Thymus (tissue), 11 donors: ENCODE results near the gene VMP1. TPM values are rescaled to one million over a fixed set of nuclear protein-coding genes. Genes with fewer than 3 reads are reported as not detected.
"Not testable (repeated sequence)": the region's sequence is repeated elsewhere in the genome, so short reads cannot be mapped to it uniquely, and the experiment has no call there.

ENCODE experiments used
- DNase-seq, 9 donors: peaks; one replicate each; pipeline ENCODE4 v3.0.0-alpha.2; 2013; ENCODE audit warnings: low spot score in 9 of 9, low read depth in 6 of 9, missing footprints in 1 of 9
- H3K27ac ChIP-seq, 2 donors: one replicate each; pipeline ENCODE4 v1.5.1; 2013; ENCODE audit warnings: control low read depth in 1 of 2, low read depth in 1 of 2, low read length in 1 of 2, mild to moderate bottlenecking in 1 of 2, moderate library complexity in 1 of 2
- H3K27me3 ChIP-seq, 2 donors: one replicate each; pipeline ENCODE4 v1.5.1; 2013; ENCODE audit warnings: low read length in 1 of 2; ENCODE audit not compliant: control insufficient read depth in 2 of 2, insufficient read depth in 1 of 2
- H3K36me3 ChIP-seq, 2 donors: one replicate each; pipeline ENCODE4 v1.5.1; 2013; ENCODE audit warnings: low read length in 1 of 2, mild to moderate bottlenecking in 1 of 2, moderate library complexity in 1 of 2; ENCODE audit not compliant: control insufficient read depth in 2 of 2, insufficient read depth in 2 of 2
- H3K4me1 ChIP-seq, 2 donors: one replicate each; pipeline ENCODE4 v1.5.1; 2013; ENCODE audit warnings: low read length in 2 of 2; ENCODE audit not compliant: control insufficient read depth in 2 of 2, insufficient read depth in 2 of 2
- H3K4me3 ChIP-seq, 2 donors: one replicate each; pipeline ENCODE4 v1.5.1; 2013; ENCODE audit warnings: low read length in 2 of 2, control low read depth in 1 of 2, mild to moderate bottlenecking in 1 of 2
- H3K9me3 ChIP-seq, 2 donors: one replicate each; pipeline ENCODE4 v1.5.1; 2013; ENCODE audit warnings: low read length in 1 of 2, mild to moderate bottlenecking in 1 of 2; ENCODE audit not compliant: control insufficient read depth in 2 of 2, insufficient read depth in 1 of 2
- WGBS: extraction: QIAGEN DNeasy Blood & Tissue Kit; methylation state at CpG from one replicate; pipeline ENCODE4 v1.1.7; 2013; 5-methylcytosine and 5-hydroxymethylcytosine counted together
- polyA plus RNA-seq: library from polyadenylated mRNA; stranded (reverse); fragments of 200-250 nt; gene quantifications from one replicate; pipeline ENCODE4 v1.2.3, GENCODE V29; 2013
- total RNA-seq: library from RNA; stranded (reverse); fragments of 120-200 nt; gene quantifications from one replicate; pipeline ENCODE4 v1.2.4, GENCODE V29; 2013
- donor health status: healthy.

The VMP1 gene
- total and polyA plus RNA-seq, 2 donors, result 72.3 to 202 TPM

DNA sequence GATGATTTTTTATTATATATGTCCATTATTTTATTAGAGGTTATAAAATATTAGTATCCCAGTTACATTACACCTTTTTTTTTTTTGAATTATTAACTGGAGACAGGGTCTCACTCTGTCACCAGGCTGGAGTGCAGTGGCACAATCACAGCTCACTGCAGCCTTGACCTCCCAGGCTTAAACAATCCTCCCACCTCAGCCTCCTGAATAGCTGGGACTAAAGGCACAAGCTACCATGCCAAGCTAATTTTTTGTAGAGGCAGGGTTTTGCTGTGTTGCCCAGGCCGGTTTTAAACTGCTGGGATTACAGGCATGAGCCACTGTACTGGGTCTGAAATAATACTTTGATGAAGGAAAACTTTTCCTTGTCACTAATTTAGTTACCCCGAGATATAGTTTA lies 63.6 kb downstream of the VMP1 start:
- Histone ChIP-seq H3K27me3 (no peaks in the 10 kb centered on the region), H3K4me1 (no peaks in the 10 kb centered on the region), H3K36me3 (peaks cover 13 to 14% of the 10 kb centered on the region in 2 donors), H3K9me3 (no peaks in the 10 kb centered on the region), H3K27ac (no peak overlapping the region), H3K4me3 (no peak overlapping the region)
- WGBS, result 98% methylated on average over 2 of the region's 2 CpGs
- DNase-seq, result no peak

DNA sequence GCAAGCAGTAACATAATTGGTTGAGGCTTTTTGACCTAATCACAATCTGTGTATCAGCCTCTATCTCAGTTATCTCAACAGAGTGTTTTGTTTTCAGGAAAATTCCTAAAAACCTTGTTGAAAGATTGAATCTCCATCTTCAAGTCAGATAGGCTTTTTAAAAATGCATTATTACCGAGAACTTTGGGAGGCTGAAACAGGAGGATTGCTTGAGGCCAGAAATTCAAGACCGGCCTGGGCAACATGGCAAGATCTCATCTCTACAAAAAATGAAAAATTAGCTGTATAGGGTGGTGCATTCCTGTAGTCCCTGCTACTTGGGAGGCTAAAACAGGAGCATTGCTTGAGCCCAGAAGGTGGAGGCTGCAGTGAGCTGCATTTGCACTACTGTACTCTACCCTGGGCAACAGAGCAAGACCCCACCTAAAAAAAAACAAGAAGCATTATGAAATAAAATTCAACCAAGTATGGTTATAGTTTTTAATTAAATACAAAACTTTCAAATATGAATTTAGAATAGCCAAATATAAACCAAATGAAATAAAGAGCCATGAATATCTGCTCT lies 68.4 kb downstream of the VMP1 start:
- Histone ChIP-seq H3K36me3 (peaks cover 14 to 19% of the 10 kb centered on the region in 2 donors), H3K27ac (no peak overlapping the region), H3K9me3 (no peaks in the 10 kb centered on the region), H3K4me3 (no peak overlapping the region), H3K27me3 (no peaks in the 10 kb centered on the region), H3K4me1 (no peaks in the 10 kb centered on the region)
- over 99% methylated on average over 2 of the region's 2 CpGs for WGBS
- DNase-seq, result no peak

DNA sequence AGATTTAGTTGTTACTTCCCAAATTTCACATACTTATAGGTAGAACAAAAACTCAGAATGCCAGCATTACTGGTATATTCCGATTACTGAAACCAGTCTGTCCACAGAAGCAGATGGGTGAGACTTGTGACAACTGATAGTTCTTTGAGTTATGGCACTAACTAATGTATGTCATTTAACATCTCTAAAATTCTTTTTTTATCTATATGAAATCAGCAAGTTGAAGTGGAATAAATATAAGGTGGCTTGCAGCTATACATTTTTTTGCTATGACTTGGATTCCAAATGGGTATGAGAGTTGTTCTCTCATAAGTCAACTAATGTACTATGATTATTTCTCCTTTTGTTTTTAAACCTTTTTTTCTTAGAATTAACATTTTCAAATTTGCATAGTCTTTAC lies 69.1 kb downstream of the VMP1 start:
- Histone ChIP-seq H3K36me3 (peaks cover 14 to 19% of the 10 kb centered on the region in 2 donors), H3K4me3 (no peak overlapping the region), H3K27me3 (no peaks in the 10 kb centered on the region), H3K4me1 (no peaks in the 10 kb centered on the region), H3K9me3 (no peaks in the 10 kb centered on the region), H3K27ac (no peak overlapping the region)
- 97% methylated on average over 1 of the region's 1 CpG for WGBS
- DNase-seq, result no peak

DNA sequence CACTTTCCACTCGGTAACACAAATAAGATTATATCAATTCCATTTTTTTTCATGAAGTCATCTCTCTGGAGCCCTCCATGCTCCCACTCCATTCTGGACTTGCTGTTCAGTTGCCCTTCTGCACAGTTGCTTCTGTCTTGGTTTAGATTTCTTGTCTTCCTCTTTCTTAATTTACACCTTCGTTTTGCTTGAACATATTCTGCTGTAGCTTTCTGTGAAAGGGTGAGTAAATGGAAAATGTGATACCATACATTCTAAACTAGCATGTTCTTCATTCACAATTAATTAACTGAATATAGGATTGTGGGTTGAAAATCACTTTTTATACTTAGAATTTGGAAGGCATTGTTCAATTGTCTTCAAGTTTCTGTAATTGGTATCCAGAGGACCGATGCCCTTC lies 69.6 kb downstream of the VMP1 start:
- Histone ChIP-seq H3K36me3 (peaks cover 14 to 19% of the 10 kb centered on the region in 2 donors), H3K4me3 (no peak overlapping the region), H3K9me3 (no peaks in the 10 kb centered on the region), H3K4me1 (no peaks in the 10 kb centered on the region), H3K27ac (no peak overlapping the region), H3K27me3 (no peaks in the 10 kb centered on the region)
- no peak for DNase-seq
- 80% methylated on average over 3 of the region's 3 CpGs for WGBS

DNA sequence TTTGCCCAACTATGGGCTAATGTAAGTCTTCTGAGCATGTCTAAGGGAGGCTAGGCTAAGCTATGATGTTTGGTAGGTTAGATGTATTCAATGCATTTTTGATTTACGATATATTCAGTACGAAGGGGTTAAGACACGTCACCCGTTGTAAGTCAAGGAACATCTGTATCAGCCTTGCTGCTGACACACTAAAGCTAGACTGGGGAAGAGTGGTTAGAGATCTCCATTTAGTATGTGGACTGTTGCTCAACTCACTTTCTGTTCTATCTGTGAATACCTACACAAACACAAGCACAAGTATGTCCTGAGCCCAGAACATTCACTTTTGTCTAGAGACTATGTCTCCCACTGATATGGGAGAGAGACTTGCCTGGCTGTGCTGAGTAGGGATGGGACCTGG lies 71.5 kb downstream of the VMP1 start:
- H3K4me1 ChIP-seq, result no peaks in the 10 kb centered on the region
- peaks cover 14% of the 10 kb centered on the region in 2 donors for H3K36me3 ChIP-seq
- 96% methylated on average over 4 of the region's 4 CpGs for WGBS
- DNase-seq, result no peak
- no peaks in the 10 kb centered on the region for H3K27me3 ChIP-seq
- H3K4me3 ChIP-seq, result no peak overlapping the region
- no peaks in the 10 kb centered on the region for H3K9me3 ChIP-seq
- H3K27ac ChIP-seq, result no peak overlapping the region

DNA sequence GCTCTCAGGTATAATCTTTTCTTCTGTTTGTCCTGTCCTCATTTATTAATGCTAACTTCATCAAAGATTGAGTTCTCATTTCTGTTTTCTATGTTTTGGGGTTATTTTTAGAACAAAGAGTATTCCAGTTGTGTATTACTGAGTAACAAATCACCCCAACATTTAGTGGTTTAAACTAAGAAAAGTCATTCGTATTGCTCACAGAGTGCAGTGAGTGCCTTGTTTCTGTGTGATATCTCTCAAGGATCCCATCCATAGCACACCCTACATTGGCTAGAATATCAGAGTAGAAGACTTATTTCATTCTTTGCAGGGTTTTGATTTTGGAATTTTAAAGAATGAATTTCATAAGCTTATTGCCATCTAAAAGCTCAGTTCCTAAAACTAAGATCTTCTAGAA lies 72.1 kb downstream of the VMP1 start:
- Histone ChIP-seq H3K36me3 (peaks cover 14% of the 10 kb centered on the region in 2 donors), H3K27ac (no peak overlapping the region)
- DNase-seq, result no peak

DNA sequence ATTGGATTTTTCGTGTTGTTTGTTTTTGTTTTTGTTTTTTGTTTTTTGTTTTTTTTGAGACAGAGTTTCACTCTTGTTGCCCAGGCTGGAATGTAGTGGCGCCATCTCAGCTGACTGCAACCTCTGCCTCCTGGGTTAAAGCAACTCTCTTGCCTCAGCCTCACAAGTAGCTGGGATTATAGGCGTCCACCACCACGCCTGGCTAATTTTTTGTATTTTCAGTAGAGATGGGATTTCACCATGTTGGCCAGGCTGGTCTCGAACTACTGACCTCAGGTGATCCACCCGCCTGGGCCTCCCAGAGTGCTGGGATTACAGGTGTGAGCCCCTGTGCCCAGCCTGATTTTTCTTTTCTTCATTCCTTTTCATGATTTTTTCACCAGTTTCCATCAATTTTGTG lies 73.1 kb downstream of the VMP1 start:
- peaks cover 4 to 14% of the 10 kb centered on the region in 2 donors for H3K36me3 ChIP-seq
- H3K4me1 ChIP-seq, H3K9me3 ChIP-seq, H3K27me3 ChIP-seq, H3K27ac ChIP-seq, DNase-seq, H3K4me3 ChIP-seq: not testable (repeated sequence)
- 97% methylated on average over 6 of the region's 6 CpGs for WGBS

More for the DNA sequence above, 72.1 kb downstream of the VMP1 start:
- Histone ChIP-seq H3K4me3 (no peak overlapping the region), H3K4me1 (no peaks in the 10 kb centered on the region), H3K9me3 (no peaks in the 10 kb centered on the region), H3K27me3 (no peaks in the 10 kb centered on the region)
- WGBS, result 99% methylated on average over 1 of the region's 1 CpG

DNA sequence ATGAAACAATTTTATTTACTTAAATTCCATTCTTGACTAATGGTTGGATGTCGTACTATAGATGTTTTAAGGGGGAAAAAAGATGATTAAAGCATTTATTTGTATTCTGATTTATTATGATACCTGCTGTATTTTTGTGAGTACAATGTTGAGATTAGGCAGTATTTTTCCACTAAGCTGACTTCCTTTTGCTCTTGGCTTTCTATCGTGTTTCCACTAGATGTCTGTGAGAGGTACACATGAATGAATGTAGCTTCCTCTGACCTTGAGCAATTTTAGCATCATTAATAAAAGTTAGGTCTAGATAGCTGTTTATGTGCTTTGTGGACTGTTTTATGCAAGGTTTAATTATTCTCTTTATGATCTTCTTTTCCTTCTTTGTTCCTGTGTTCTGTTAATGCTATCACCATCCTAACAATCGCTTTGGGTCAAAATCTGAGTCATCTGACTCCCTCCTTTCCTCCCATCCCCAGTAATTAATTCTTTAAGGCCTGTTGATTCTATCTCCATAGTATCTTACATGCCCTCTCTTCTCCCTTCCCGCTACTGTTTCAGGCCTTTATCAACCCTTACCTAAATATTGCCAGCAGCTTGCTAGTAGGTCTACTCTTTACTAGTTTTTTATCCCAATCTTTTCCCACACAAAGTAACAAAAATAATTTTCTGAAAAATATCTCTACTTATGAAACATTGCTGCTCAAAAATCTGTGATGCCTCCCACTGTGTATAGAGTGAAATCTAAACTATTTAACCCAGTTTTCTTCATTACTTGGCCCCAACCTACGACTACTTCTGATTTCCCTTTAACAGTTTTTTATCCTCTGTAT lies 76.0 kb downstream of the VMP1 start:
- H3K36me3 ChIP-seq, result peaks cover 0 to 7% of the 10 kb centered on the region in 2 donors
- H3K27me3 ChIP-seq, result no peaks in the 10 kb centered on the region
- peak overlapping the region; percentile 46 to 52 for H3K27ac ChIP-seq
- H3K9me3 ChIP-seq, result no peaks in the 10 kb centered on the region
- no peak overlapping the region for H3K4me3 ChIP-seq
- H3K4me1 ChIP-seq, result peaks cover 2 to 15% of the 10 kb centered on the region in 2 donors
- 82% methylated on average over 5 of the region's 5 CpGs for WGBS
- DNase-seq, result no peak

DNA sequence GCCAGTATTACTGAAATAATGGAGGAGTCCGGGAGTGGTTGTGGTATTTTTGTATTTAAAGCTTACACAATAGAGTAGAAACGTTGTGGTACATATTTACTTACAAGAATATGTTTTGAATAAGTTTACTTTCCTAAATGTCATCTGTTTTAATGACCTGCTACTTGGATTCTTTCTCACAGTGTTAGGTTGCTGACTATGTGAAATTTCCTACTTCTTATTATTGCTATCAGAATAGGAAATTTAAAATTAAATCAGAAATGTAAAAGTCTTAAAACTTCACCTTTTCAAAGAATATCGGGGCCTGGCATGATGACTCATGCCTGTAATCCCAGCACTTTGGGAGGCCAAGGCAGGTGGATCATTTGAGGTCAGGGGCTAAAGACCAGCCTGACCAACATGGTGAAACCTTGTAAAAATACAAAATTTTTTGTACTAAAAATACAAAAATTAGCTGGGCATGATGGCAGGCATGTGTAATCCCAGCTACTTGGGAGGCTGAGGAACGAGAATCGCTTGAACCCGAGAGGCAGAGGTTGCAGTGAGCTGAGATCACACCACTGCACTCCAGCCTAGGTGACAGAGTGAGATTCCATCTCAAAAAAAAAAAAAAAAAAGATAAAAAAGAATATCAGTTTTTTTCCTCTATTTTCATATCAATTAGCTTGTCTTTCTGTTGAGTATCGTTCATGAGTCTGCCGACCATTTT lies 77.8 kb downstream of the VMP1 start:
- DNase-seq, result no peak
- H3K36me3 ChIP-seq, result no peaks in the 10 kb centered on the region
- 93% methylated on average over 8 of the region's 8 CpGs for WGBS
- H3K27me3 ChIP-seq, result no peaks in the 10 kb centered on the region
- H3K4me3 ChIP-seq, result no peak overlapping the region
- H3K27ac ChIP-seq, result no peak overlapping the region
- H3K4me1 ChIP-seq, result peaks cover 2 to 15% of the 10 kb centered on the region in 2 donors
- no peaks in the 10 kb centered on the region for H3K9me3 ChIP-seq
